NCI-H748 (cell line): ENCODE results near the gene CARNS1.
"Not testable (repeated sequence)": the region's sequence is repeated elsewhere in the genome, so short reads cannot be mapped to it uniquely, and the experiment has no call there.

Experiments
- DNase-seq: peaks from one replicate; lab custom pipeline; 2025; ENCODE audit not compliant: unreplicated experiment; lab: John Stamatoyannopoulos, UW

CARNS1 gene

GRCh38 chr11:67427364-67427859, 11.9 kb downstream of the CARNS1 start:
- not testable (repeated sequence) for DNase-seq

GRCh38 chr11:67428052-67429001, 12.8 kb downstream of the CARNS1 start, which contains the start of gene RPS6KB2:
RPS6KB2 (plus strand) TSS chr11:67428494; CDS start chr11:67428546, 52 bp downstream.
- DNase-seq = peak; percentile 98

GRCh38 chr11:67429038-67429668, 13.7 kb downstream of the CARNS1 start:
- DNase-seq = no peak

- DNase-seq = no peak
These were observed 14.2 kb downstream of the CARNS1 start for GRCh38 chr11:67429722-67430121.

- no peak for DNase-seq
These were observed 16.1 kb downstream of the CARNS1 start for GRCh38 chr11:67431346-67432249.

GRCh38 chr11:67432655-67433349, 17.3 kb downstream of the CARNS1 start:
- no peak for DNase-seq

- DNase-seq = no peak
These were observed 18.3 kb downstream of the CARNS1 start for GRCh38 chr11:67433536-67434394.

- DNase-seq = no peak
These were observed 19.0 kb downstream of the CARNS1 start for GRCh38 chr11:67434395-67434881.

GRCh38 chr11:67435031-67435726, 19.7 kb downstream of the CARNS1 start:
- no peak for DNase-seq

- DNase-seq = no peak
These were observed 20.4 kb downstream of the CARNS1 start for GRCh38 chr11:67435727-67436458.

- no peak for DNase-seq
These were observed 21.1 kb downstream of the CARNS1 start for GRCh38 chr11:67436459-67437081.

- no peak for DNase-seq
These were observed 21.8 kb downstream of the CARNS1 start, which contains the start of gene PTPRCAP for GRCh38 chr11:67437082-67437808. PTPRCAP (minus strand) TSS chr11:67437682; CDS start chr11:67437619, 63 bp downstream.

- DNase-seq = no peak
These were observed 22.3 kb downstream of the CARNS1 start for GRCh38 chr11:67437809-67438157.

GRCh38 chr11:67438158-67438902, 22.9 kb downstream of the CARNS1 start:
- no peak for DNase-seq

GRCh38 chr11:67439321-67440228, 24.1 kb downstream of the CARNS1 start:
- DNase-seq = no peak
